Iris pigment epithelial cell (primary cell): ENCODE data around the gene MFNG.

Experiments used
- DNase-seq: peaks from one replicate; pipeline ENCODE4 v3.0.0-alpha.2; 2011; ENCODE audit warnings: low read depth

MFNG gene

DNA sequence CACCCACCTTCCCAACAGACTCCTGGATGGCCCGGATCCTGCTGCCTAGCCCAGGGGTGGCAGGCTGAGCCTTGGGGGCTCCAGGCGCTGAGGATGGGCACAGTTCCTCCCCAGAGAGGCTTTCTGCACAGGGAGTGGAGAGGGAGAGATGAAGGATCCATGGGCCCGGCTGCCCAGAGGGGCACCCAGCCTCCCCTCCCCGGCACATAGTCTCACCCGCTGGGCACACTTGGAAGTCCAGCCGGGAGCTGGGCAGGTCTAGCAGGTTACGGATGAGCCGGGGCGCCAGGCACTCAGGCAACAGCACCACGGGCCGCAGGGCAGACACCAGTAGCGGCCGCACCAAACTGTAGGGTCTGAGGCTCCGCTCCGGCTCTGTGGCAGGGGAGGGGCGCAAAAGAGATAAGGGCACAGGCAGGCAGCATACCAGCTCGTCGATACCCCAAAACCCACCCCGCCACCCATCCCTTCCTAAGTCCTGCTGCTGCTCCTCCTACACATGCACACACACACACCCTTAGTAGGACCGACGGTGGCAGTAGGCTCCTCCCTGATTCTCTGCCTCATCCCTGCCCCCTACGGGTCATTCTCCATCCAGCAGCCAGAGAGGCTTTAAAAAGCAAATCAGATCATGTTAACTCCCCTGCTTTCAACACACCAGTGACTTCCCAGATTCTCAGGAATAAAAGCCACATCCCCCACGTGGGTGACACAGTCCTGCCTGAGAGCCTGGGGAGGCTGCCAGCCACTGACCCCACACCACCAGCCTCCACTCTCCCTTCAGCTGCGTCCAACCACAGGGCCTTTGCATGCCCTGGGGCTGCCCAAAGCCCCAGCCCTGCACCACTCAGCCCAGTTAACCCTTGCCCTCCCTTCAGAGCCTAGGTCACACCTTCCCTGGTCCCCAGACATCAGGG lies 6.5 kb upstream of the MFNG start:
- peak; percentile 69 for DNase-seq

DNA sequence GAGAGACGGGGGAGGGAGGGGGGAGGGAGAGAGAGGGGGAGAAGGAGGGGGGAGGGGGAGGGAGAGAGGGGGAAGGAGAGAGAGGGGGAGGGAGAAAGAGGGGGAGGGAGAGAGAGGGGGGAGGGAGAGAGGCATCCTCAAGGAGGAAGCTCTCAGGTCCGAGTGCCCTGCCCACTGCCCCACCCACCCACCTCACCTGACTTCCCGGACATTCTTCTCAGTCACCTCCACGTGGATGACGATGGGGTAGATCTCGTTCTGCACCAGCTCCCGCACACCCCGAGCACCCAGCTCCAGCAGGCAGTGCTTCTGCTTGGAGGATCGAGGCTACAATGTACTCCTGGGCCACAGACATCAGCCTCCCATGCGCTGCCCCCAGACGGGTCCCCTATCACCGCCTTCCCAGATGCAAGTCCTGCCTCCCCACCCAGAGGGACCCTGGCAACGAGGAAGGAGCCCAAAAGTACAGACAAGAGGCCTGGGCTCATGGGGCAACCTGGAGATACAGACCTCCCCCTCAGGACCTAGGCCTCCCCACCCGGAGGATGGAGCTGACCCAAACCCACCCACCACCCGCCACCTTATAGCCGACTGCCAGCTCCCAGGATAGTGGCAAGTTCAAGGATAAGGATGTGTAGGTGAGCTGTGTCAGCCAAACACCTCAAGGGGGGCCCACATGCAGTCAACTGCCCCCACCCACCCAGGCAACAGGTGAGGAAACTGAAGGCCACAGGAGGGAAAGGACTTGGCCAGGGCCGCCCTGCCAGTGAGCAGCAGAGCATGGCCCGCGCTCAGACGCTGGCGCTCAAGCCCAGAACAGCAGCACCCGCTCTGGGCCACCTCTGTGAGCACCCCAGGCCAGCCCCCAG lies 5.6 kb upstream of the MFNG start:
- DNase-seq: no peak

DNA sequence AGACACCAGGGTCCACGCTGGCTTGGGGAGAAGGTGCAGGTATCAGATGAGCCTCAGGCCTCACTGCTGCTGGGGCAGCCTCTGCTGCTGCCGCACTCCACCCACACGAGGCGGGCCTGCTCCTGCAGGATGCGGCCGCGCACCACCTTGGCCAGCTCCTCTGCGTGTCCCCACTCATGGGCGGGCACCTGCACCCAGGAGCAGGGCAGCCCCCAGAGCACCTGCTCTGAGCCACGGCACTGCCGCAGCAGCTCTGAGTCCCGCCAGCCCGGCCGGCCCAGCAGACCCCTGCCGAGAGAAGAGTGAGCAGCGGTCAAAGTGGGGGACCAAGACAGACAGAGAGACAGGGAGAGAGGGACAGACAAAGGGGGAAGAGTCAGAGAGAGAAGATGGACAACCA lies 4.9 kb upstream of the MFNG start:
- DNase-seq: no peak

DNA sequence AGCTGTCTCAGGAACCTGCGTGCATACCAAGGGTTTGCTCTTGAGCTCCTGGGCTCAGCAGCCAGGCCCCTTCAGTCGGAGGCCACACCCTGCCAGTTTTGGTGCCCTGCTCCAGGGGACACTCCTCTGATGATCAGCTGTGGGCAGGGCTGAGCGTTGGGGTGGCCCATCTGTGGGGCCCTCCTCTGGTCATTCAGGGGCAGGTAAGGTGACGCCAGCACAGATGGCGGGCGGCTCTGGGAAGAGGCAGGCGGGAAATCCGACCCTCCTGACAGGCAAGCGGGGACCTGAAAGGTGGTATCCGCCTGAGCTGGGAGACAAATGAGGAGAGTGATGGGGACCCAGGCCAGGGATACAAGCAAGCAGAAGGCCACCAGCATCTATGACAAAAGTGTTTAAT lies 3.8 kb upstream of the MFNG start:
- DNase-seq: no peak

DNA sequence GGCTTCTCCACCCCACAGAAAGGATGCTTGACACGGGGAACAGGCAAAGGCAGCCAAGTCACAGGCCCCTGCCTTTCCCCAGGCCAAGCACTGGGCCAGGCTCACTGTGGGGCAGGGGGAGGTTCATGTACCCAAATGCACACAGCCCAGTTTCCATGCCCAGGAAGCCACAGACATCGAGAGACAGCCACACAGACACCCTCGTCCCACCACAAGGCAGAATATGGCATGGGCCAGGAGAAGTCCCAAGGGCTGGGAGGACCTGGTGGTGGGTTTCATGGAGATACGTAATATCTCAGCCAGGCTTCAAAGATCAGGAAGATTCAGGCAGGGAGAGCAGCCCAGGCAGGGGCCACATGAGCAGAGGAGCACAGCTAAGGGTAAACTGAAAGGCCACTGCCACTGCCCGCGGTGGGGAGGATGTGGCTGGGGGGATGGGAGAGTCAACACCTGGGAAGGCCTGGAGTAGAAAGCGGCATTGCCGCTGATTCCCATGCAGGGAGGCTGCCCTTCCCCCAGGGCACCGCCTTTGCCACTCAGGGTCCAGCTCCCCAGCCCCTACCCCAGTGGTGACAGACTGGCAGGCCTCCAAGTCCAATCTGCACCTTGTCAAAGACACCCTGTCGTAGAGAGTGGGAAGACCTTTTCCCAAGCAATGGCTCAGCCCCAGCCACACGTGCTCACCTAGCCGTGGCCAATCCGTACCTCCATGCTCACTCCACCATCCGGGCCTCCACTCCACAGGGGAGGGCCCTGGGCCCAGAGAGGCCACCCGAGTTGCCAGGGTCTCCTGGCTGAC lies 2.4 kb upstream of the MFNG start:
- DNase-seq: no peak

DNA sequence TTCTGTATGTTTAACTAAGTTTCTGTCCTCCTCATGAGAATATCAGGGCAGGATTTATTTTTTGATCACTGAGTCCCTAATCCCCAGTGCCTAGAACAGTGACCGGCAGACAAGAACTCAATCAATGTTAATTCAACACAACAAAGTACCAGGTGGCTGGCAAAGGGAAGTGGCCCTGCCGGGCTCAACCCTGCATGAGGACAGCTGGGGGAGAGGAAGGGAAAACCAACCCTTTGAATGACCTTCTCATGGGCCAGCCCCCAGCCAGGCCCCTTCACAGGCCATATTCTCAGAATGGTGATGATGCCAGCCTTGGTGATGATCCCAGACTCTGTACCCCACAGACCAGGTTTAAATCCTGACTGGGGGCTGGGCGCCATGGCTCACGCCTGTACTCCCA lies 1.4 kb upstream of the MFNG start:
- DNase-seq: no peak

DNA sequence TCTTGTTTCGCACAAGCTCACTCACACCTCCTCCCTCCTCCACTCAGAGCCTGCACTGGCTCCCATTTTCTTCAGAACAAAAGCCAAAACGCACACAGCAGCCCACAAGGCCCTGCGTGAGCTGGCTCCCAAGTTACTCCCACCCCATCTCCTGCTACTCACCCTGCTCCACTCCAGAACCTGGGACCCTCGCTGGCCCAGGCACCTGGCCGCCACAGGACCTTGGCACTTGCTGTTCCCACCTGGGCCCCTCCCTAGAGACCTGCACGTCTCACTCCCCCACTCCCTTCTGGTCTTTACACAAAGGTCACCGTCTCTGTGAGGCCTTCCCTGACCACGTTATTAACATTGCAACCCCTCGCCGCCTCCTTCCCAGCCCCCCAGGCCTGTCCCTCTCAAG lies 945 bp upstream of the MFNG start:
- no peak for DNase-seq

DNA sequence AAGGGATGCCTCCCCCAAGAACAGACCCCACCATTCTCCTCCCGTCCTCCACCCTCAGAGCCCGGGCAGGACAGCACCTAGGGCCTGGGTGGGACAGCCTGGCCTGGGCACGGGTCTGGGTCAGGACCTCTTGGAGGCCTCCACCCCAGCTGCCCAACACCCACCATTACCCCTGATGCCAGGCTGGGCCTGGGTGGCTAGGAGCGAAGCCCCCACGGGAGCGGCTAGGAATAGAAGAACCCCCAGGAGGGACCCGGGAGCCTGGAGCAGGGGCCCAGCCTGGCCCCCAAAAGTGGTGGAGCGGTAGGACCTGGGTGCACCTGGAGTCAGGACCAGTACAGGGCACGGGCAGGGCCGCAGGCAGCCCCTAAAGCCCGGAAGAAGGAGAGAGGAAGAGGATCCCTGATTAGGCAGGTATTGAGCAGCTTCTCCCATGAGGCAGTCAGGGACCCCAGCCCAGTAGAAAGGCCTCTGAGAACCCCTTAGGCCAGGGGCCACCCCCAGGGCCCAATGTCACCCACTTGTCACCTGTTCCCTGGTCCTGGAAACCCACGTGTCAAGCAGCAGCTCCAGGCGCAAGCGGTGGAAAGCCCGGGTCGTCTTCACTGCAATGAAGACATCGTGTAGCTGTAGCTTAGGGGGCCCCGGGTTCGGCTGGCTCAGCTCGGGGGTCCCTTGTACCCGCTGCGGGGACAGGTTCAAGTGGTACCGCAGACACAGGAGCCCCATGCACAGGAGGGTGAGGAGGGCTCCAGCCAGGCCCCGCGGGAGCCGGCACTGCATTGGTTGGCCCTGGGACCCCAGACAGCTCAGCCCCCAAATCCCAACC lies 575 bp downstream of the MFNG start:
- DNase-seq: no peak

DNA sequence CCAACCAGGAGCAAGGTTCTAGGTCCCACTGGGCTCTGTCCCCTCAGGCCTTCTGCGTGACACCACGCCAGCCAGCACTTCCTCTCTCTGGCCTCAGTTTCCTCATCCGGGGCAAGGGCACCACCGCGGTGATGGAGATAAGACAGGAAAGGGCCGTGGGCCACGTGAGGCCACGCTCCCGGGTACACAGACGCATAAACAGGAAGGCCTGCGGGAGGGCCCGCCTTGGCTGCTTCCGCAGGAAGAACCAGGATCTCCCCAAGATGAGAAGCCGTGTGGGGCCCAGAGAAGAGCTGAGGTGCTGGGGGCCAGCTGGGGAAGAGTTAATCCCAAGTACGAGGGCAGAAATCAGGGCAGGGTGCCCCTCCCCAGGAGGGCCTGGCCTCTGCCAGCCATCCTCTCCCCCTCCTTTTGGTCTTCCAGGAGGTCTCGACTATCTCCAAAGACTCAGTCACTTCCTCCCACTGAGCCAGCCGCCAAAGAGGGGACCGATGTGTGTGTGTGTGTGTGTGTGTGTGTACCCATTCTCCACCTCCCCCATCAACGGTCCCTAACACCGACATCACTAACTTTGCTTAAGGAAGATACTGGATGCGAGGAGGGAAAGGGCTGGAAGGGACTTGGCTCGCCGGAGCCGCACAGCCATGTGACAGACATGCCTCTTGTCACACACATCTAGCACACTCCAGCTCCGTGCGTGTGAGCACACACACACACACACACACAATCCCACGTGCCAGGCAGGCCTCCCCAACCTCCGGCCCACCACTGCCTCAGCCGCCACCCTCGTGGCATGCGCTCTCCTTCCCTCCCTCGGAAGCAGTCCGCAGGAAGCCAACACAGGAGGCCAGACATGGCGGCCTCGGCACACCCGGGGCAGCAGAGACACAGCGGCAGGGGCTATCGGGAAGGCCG lies 1.4 kb downstream of the MFNG start:
- DNase-seq: no peak

DNA sequence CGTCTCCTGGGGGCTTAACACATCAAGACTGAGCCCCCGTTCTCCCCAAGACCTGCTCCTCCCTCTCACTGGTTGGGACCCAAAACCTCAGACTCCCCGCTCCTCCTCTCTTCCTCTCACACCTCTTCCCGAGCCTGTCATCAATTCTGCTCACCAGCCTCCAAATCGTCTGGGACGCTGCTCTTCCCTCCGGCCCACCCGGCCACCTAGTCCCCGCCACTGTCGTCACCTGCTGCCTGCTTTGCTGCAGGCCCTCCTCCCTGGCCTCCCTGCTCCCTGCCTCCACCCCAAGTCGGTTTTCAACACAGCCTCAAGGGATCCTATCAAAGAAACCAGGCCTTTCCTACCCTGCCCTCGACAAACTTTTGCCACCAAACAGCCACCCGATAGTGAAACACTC lies 3.1 kb downstream of the MFNG start:
- no peak for DNase-seq

DNA sequence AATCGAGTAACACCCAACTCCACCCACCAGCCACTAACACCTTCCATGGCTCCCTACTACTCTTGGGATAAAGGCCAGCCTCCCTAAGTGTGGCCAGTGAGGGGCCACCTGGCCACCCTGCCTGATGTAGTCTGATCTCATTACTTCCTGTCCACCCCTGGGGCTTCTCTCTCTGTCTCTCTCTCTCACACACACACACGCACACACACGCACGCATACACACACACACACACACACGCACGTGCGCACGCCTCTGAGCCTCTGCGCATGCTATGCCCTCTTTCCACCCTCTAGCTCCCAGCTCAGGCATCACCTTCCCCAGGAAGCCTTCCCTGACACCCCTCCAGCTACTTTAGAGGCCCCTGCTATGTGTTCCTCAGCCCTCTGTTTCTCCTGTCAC lies 3.9 kb downstream of the MFNG start:
- DNase-seq: no peak

DNA sequence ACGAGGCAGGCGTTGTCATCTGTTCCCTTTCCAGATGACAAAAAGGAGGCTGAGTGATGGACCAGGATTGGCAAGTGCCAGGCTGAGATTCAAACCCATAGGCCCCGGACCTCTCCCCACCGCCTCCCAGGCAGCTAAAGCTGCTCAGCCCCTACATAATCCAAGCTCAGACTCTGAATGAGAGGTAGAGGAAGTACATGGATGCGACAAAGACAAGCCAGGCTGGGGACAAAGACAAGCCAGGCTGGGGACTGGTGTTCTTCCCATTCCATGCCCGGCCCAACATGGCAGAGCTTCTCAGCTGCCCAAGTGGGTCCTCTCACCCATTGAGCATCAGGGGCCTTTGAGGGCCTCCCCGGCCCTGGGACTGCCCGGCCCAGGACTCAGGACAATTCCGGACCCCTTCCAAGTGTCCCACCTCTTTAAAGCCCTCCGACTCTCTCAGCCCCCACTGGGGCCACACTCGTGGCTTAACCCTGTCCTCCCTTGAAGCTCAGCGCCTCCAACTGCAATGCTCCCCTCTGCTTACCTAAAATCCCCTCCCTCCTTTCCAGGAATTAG lies 4.8 kb downstream of the MFNG start:
- no peak for DNase-seq

DNA sequence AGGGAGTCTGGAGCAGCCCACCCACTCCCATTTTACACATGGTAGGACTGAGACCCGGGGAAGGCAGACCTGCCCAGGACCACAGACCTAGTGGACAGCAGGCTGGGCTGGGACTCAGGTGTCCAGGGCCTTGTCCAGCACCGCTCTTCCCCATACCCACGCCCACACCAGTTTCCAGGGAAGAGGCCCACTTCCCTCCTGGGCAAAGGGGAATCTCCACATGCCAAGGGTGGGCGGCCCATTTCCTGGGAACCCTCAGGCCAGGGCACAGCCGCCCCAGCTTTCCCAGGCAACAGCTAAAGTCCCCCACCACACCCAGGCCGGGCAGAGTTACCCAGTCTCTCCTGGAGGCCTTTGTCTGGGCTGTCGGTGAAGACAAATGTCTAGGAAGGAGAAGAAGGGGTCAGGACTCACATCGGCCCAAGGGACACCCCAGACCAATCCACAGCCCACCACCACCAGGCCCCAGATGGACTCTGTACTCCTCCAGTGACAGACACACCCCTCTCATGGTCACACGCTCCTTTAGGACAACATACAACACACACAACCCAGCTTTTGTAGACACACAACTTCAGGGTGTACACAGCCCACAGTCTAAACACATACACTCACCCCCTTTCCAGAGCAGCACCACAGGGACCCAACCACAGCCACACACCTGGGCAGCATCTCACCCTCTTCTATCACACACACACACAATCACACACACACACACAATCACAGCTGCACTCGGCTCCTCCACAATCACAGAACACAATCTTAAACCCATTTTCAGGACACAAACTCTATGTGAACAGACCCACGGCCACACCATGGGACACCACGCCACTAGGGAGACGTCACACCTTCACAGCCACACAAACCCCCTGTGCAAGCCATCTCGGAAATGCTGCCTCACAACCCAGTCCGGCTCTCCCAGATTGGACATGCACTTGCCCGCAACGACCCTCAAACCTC lies 5.5 kb downstream of the MFNG start:
- DNase-seq: no peak

DNA sequence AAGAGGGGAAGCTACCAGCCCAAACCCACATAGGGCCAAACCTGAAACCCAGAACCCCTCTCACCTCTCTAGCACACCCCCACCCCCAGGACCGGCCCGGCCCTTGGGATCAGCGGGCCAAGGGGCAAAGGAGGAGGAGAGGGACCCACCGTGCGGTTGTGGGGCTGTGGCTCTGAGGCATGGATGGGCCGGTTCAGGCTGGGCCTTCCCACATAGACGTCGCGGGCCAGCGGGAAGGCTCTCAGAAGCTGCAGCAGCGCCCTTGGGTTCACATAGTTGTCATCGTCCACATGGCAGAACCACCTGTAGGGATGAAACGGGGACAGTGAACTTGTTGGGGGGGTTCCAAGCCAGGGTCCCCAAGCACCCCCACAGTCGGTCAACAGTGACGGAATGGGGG lies 7.0 kb downstream of the MFNG start:
- DNase-seq: no peak

DNA sequence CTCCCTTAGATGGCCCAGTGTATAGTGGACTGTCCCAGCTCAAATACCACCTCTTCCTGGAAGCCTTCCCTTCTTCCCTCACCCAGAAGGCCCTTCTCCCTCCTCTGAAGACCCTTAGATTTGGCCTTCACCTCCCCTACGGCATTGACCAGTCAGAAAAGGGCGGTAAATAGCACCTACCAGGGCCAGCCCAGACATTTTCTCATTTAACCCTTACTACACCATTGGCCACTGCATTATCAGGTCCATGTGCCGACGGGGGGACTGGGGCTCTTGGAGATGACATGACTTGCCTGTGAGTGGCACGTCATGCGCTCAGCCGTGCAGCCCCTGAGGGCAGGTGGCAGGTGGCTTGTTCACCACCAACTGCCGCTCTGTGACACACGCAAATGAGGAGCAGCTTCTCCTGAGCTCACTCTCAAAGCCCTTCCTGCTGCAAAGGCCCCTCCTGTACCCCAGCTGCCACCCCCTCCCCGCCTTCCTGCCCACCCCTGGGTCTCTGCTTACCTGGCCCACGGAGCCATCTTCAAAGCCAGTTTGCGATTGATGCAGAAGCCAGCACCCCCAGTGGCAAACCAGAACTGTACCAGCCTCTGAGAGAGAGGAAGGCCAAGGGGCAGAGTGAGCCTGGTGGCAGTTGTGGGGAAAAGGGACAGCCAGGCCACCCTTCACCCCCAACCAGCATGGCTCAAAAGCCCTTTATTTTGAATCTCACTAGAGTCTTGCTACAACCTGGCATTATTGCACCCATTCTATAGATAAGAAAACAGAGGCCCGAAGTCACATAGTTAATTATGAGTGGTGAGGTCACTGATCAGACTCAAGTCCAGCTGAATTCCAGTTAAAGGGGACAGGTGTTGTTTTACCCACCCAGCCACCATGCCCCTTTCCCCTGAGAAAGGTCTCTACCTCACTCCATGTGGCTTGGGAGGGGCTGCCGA lies 9.5 kb downstream of the MFNG start:
- no peak for DNase-seq

DNA sequence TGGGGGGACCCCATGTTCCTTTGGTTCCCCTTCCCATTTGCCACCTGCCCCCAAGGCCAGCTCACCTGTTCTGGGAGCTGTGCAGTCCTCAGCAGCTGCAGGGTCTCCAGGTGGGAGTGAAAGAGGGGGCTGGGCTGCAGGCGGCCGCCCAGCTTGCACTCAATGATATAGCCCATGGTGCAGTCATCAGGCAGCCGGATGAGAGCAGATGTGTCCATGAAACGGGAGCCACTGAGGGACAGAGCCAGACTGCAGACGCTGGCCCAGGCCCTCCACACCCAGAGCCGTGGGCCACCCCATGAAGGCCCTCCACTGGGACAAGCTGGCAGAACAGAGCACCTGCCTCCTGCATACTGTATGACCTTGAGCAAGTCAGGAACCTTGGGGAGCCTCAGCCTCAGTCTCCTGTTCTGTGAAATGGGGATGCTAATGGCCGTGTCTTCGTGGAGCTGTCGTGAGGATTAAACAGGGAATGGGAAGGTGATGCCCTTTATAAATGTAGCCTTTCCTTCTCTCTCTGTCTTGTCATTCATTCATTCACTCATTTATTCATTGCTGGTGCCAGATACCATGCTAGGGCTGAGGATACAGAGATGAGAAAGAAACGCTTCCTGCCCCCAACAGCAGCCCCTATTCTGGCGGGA lies 11.6 kb downstream of the MFNG start:
- DNase-seq: no peak

DNA sequence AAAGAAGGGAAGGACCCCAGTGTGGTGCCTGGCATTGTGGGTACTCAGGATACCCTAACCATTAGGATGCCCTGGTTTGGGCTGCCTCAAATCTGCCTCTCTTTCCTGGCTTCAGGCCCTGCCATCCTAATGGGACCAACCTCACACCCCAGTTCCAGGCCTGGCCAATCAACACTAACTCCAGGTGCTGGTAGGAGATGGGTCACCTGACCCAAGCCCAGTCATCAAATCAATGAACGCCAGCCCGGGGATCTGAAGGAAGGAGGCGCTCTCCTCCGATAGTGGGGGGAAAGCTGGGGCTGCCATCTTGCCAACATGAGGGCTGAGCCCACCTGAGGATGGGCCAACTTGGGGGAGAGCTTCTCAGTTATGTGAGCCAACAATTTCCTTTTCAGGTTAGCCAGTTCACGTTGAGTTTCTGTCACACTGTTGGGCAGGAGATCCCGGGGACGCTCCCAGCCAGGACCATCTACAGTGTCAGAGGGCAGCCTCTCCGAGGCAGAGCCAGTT lies 12.7 kb downstream of the MFNG start:
- DNase-seq: no peak
